A673 (cell line): ENCODE measurements around the gene PER3. TPM values are rescaled to one million over a fixed set of nuclear protein-coding genes. Genes with fewer than 3 reads are reported as not detected.

ENCODE experiments used
- BruUV-seq: library from RNA; stranded (reverse); fragments of 400-500 nt; replicated peaks from 2 replicates; lab custom pipeline; 2021; lab: Mats Ljungman, UMichigan
- CTCF ChIA-PET: fragments of 300-600 bp; sonication (Branson Sonifier 250); formaldehyde crosslinking; loops from one replicate; lab custom pipeline; 2022; ENCODE audit warnings: antibody characterized with exemption; lab: Charles Lee
- POLR2A ChIA-PET: fragments of 300-600 bp; sonication (Branson Sonifier 250); formaldehyde crosslinking; loops from one replicate; lab custom pipeline; 2022; ENCODE audit warnings: antibody characterized with exemption; ENCODE audit not compliant: low non-redundant PET; lab: Charles Lee
- DNase-seq: peaks from one replicate; pipeline ENCODE4 v3.0.0-alpha.2; 2015; ENCODE audit warnings: low spot score
- H3K27ac ChIP-seq: fragments of 200-600 bp; sonication (generic); 2 replicates; pipeline ENCODE4 v1.5.1; 2016; ENCODE audit warnings: mixed run types, low read depth, mild to moderate bottlenecking, mixed read lengths, antibody characterized with exemption, low read length; ENCODE audit not compliant: poor library complexity, severe bottlenecking
- H3K27me3 ChIP-seq: fragments of 200-600 bp; sonication (generic); replicated peaks from 2 replicates; pipeline ENCODE4 v1.6.1; 2017; ENCODE audit warnings: mixed run types, low read depth, mild to moderate bottlenecking, mixed read lengths, antibody characterized with exemption, low read length; ENCODE audit not compliant: insufficient read depth, poor library complexity
- H3K36me3 ChIP-seq: fragments of 200-600 bp; sonication (generic); 2 replicates; pipeline ENCODE4 v1.6.1; 2016; ENCODE audit warnings: mixed run types, mild to moderate bottlenecking, mixed read lengths, antibody characterized with exemption, low read length; ENCODE audit not compliant: insufficient read depth, poor library complexity, severe bottlenecking
- H3K4me1 ChIP-seq: fragments of 200-600 bp; sonication (generic); 2 replicates; pipeline ENCODE4 v1.6.1; 2017; ENCODE audit warnings: mixed run types, mild to moderate bottlenecking, mixed read lengths, antibody characterized with exemption, low read length; ENCODE audit not compliant: insufficient read depth, poor library complexity, severe bottlenecking
- H3K4me3 ChIP-seq: fragments of 200-600 bp; sonication (generic); 2 replicates; pipeline ENCODE4 v1.5.1; 2016; ENCODE audit warnings: low read depth, mixed run types, mild to moderate bottlenecking, mixed read lengths, low read length; ENCODE audit not compliant: poor library complexity, severe bottlenecking
- H3K9me3 ChIP-seq: fragments of 200-600 bp; sonication (generic); 2 replicates; pipeline ENCODE4 v1.6.1; 2016; ENCODE audit warnings: mixed run types, low read depth, mild to moderate bottlenecking, mixed read lengths, antibody characterized with exemption, low read length; ENCODE audit not compliant: poor library complexity, severe bottlenecking
- EZH2 ChIP-seq: fragments of 200-600 bp; sonication (generic); IDR thresholded peaks from 2 replicates; pipeline ENCODE4 v1.6.1; 2017; ENCODE audit warnings: borderline replicate concordance, low read depth, mild to moderate bottlenecking, mixed read lengths, antibody characterized with exemption, low read length; ENCODE audit not compliant: poor library complexity, severe bottlenecking
- intact Hi-C: fragments of 100-400 bp; cut with micrococcal nuclease; formaldehyde crosslinking; loops from one replicate; pipeline ENCODE4 v1.10.0; 2022; ENCODE audit not compliant: unreplicated experiment
- total RNA-seq: library from RNA; stranded (reverse); gene quantifications from 2 replicates; pipeline ENCODE4 v1.2.3, GENCODE V29; 2021
- TF ChIP-seq, protein P1 (sequence below): fragments of 300-800, 200-600 bp; sonication (generic); conservative IDR thresholded peaks from 2 replicates; pipeline ENCODE4 v1.5.1; 2017; ENCODE audit warnings: low read depth, mild to moderate bottlenecking, antibody characterized with exemption, low read length, moderate library complexity, mixed read lengths

Gene PER3
- total RNA-seq, 1 experiment from 2014 or later: 4.1 TPM

DNA sequence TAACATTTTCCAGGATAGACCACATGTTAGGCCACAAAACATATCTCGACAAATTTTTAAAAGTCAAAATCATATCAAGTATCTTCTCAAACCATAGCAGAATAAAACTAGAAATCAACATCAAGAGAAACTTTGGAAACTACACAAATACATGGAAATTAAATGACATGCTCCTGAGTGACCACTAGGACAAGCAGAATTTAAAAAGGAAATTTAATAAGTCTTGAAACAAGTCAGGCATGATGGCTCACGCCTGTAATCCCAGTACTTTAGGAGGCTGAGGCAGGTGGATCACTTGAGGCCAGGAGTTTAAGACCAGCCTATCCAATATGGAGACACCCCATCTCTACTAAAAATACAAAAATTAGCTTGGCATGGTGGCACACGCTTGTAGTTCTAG lies 95.1 kb downstream of the PER3 start:
- Histone ChIP-seq H3K36me3 (no peaks in the 10 kb centered on the region), H3K4me1 (no peaks in the 10 kb centered on the region), H3K9me3 (no peaks in the 10 kb centered on the region), H3K4me3 (no peak overlapping the region), H3K27me3 (no peaks in the 10 kb centered on the region), H3K27ac (no peak overlapping the region)
- ChIA-PET POLR2A (no interaction called here), CTCF (no interaction called here)
- TF ChIP-seq, protein P1, sequence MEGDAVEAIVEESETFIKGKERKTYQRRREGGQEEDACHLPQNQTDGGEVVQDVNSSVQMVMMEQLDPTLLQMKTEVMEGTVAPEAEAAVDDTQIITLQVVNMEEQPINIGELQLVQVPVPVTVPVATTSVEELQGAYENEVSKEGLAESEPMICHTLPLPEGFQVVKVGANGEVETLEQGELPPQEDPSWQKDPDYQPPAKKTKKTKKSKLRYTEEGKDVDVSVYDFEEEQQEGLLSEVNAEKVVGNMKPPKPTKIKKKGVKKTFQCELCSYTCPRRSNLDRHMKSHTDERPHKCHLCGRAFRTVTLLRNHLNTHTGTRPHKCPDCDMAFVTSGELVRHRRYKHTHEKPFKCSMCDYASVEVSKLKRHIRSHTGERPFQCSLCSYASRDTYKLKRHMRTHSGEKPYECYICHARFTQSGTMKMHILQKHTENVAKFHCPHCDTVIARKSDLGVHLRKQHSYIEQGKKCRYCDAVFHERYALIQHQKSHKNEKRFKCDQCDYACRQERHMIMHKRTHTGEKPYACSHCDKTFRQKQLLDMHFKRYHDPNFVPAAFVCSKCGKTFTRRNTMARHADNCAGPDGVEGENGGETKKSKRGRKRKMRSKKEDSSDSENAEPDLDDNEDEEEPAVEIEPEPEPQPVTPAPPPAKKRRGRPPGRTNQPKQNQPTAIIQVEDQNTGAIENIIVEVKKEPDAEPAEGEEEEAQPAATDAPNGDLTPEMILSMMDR: no peak
- TF ChIP-seq EZH2: no peak
- BruUV-seq: no TSS peak
- DNase-seq: no peak
- intact Hi-C loops: no loop called here

DNA sequence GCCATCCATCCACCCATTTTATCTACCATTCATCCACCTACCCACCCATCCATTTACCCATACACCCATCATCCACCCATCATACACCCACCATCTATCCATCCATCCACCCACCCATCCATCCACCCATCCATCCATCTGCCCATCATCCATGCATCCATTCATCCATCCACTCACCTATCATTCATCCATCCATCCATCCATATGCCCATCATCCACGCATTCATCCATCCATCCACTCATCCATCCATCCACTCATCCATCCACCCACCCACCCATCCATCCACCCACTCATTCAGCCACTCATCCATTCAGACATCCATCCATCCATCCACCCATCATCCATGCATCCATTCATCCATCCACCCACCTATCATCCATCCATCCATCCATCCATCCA lies 100.7 kb downstream of the PER3 start:
- Histone ChIP-seq H3K27ac (no peak overlapping the region), H3K36me3 (no peaks in the 10 kb centered on the region), H3K27me3 (no peaks in the 10 kb centered on the region), H3K4me3 (no peak overlapping the region), H3K4me1 (peaks cover 7% of the 10 kb centered on the region), H3K9me3 (no peaks in the 10 kb centered on the region)
- ChIA-PET POLR2A (no interaction called here), CTCF (no interaction called here)
- no peak for DNase-seq
- no TSS peak for BruUV-seq
- TF ChIP-seq, protein P1: no peak
- no peak for TF ChIP-seq EZH2
- intact Hi-C loops: no loop called here

DNA sequence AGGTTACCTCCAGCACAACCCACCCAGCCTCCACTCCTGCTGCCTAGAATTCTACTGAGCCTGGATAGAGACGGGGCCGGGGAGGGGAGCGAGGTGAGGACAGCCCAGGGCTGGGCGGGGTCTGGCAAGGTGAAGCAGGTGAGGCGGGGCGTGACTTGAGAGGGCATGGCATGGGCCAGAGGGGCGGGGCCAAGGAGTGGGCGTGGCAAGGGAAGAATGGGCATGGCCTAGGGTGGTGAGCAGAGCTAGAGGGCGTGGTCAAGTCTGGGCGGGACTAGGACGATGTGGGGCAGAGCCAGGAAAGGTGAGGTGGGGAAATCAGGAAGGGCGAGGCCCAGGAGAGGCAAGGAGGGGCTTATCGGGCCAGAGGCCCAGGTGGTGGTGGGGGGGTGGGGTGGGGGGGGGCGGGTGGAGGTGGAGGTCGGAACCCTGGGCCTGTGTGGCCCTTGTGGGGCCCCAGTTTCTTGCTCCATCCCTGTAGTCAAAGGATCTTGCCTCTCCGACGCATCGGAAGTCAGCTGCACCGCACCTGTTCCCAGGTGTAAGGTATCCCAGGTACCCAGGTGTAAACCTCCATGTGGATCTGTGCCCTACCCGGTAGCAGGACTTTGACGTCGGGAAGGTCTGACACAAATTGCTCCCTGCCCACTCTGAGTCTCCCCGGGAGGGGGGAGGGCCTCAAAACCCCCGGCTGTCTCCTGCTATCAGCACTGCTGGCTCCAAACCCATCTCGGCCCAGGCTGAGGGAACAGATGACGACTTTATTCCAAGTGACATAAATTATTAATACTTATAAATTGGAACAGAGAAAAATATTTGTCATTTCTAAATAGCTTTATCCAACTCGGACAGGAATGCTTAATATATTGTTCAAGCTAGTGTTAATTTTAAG lies 101.7 kb downstream of the PER3 start:
- BruUV-seq: no TSS peak
- POLR2A ChIA-PET: no interaction called here
- Histone ChIP-seq H3K4me1 (peaks cover 7% of the 10 kb centered on the region), H3K27me3 (no peaks in the 10 kb centered on the region), H3K27ac (no peak overlapping the region), H3K9me3 (no peaks in the 10 kb centered on the region), H3K4me3 (peak overlapping the region; percentile 15), H3K36me3 (no peaks in the 10 kb centered on the region)
- TF ChIP-seq, protein P1: no peak
- TF ChIP-seq EZH2: no peak
- DNase-seq: peak; percentile 41
- CTCF ChIA-PET: no interaction called here
- intact Hi-C loops: no loop called here
